GM12878 (cell line): ENCODE measurements around the gene TVP23B. TPM values are rescaled to one million over a fixed set of nuclear protein-coding genes. Genes with fewer than 3 reads are reported as not detected.

ENCODE experiments used
- ATF3 ChIP-seq: IDR thresholded peaks from 2 replicates; pipeline ENCODE4 v1.6.1; 2011; ENCODE audit warnings: low read depth, mild to moderate bottlenecking, low read length, moderate library complexity, borderline replicate concordance; ENCODE audit errors: extremely low read depth
- ATF7 ChIP-seq: fragments of 450-650 bp; IDR thresholded peaks from 2 replicates; pipeline ENCODE4 v1.6.1; 2016; ENCODE audit warnings: low read depth, mild to moderate bottlenecking
- BCL3 ChIP-seq: IDR thresholded peaks from 2 replicates; pipeline ENCODE4 v1.6.1; 2011; ENCODE audit warnings: borderline replicate concordance, low read depth, mild to moderate bottlenecking, moderate library complexity, low read length; ENCODE audit not compliant: insufficient read depth, poor library complexity, severe bottlenecking
- CHD2 ChIP-seq: IDR thresholded peaks from 2 replicates; pipeline ENCODE4 v1.6.1; 2011; ENCODE audit warnings: low read depth, low read length, improper control_type of control experiment, borderline replicate concordance
- CTCF ChIP-seq, 3 experiments: IDR thresholded peaks in 2 of 3; conservative IDR thresholded peaks in 1 of 3; 2 replicates each; pipeline ENCODE4 v1.5.1; 2011; ENCODE audit warnings: low read depth in 3 of 3, low read length in 3 of 3, mild to moderate bottlenecking in 3 of 3, control low read depth in 2 of 3, moderate library complexity in 2 of 3, inconsistent platforms in 1 of 3, mixed read lengths in 1 of 3; ENCODE audit not compliant: control insufficient read depth in 2 of 3, insufficient read depth in 1 of 3; ENCODE audit errors: extremely low read depth in 1 of 3
- DPF2 ChIP-seq: fragments of 450-650 bp; IDR thresholded peaks from 2 replicates; pipeline ENCODE4 v1.6.1; 2017; ENCODE audit warnings: mild to moderate bottlenecking
- HDGF ChIP-seq: fragments of 450-650 bp; IDR thresholded peaks from 2 replicates; pipeline ENCODE4 v1.6.1; 2016; ENCODE audit warnings: antibody characterized with exemption
- IKZF1 ChIP-seq: fragments of 450-650 bp; conservative IDR thresholded peaks from 2 replicates; pipeline ENCODE4 v1.6.1; 2017; ENCODE audit warnings: antibody characterized with exemption, mild to moderate bottlenecking
- JUNB ChIP-seq: IDR thresholded peaks from 2 replicates; pipeline ENCODE4 v1.6.1; 2016; ENCODE audit warnings: antibody characterized with exemption, mild to moderate bottlenecking
- MEF2B ChIP-seq: fragments of 450-650 bp; IDR thresholded peaks from 2 replicates; pipeline ENCODE4 v1.6.1; 2018; ENCODE audit warnings: mild to moderate bottlenecking, moderate library complexity; ENCODE audit not compliant: partially characterized antibody, poor library complexity, severe bottlenecking
- NFIC ChIP-seq: IDR thresholded peaks from 2 replicates; pipeline ENCODE4 v1.6.1; 2012; ENCODE audit warnings: low read depth, mild to moderate bottlenecking, inconsistent platforms, low read length, moderate library complexity
- NR2C1 ChIP-seq: fragments of 450-650 bp; IDR thresholded peaks from 2 replicates; pipeline ENCODE4 v1.6.1; 2017; ENCODE audit warnings: antibody characterized with exemption, mild to moderate bottlenecking, moderate library complexity
- PBX3 ChIP-seq: IDR thresholded peaks from 2 replicates; pipeline ENCODE4 v1.6.1; 2011; ENCODE audit warnings: mild to moderate bottlenecking, low read depth, low read length, moderate library complexity; ENCODE audit not compliant: insufficient replicate concordance
- RB1 ChIP-seq: fragments of 450-650 bp; formaldehyde crosslinking; IDR thresholded peaks from 2 replicates; pipeline ENCODE4 v1.6.1; 2017; ENCODE audit warnings: mild to moderate bottlenecking, borderline replicate concordance
- RBBP5 ChIP-seq: fragments of 200-600 bp; sonication (generic); conservative IDR thresholded peaks from 2 replicates; pipeline ENCODE4 v1.6.1; 2016
- RFX5 ChIP-seq: IDR thresholded peaks from 2 replicates; pipeline ENCODE4 v1.6.1; 2011; ENCODE audit warnings: low read depth, low read length, improper control_type of control experiment
- RUNX3 ChIP-seq: IDR thresholded peaks from 2 replicates; pipeline ENCODE4 v1.6.1; 2012; ENCODE audit warnings: low read length, inconsistent platforms
- SMARCA5 ChIP-seq: fragments of 450-650 bp; IDR thresholded peaks from 2 replicates; pipeline ENCODE4 v1.6.1; 2017; ENCODE audit warnings: mild to moderate bottlenecking
- SREBF2 ChIP-seq: IDR thresholded peaks from 2 replicates; pipeline ENCODE4 v1.6.1; 2012; ENCODE audit warnings: mild to moderate bottlenecking, low read length
- TARDBP ChIP-seq: IDR thresholded peaks from 2 replicates; pipeline ENCODE4 v1.6.1; 2016; ENCODE audit warnings: borderline replicate concordance
- YBX1 ChIP-seq: fragments of 450-650 bp; IDR thresholded peaks from 2 replicates; pipeline ENCODE4 v1.6.1; 2016; ENCODE audit warnings: antibody characterized with exemption
- ZBED1 ChIP-seq: IDR thresholded peaks from 2 replicates; pipeline ENCODE4 v1.6.1; 2016; ENCODE audit warnings: borderline replicate concordance
- ZNF384 ChIP-seq: IDR thresholded peaks from 2 replicates; pipeline ENCODE4 v1.6.1; 2012; ENCODE audit warnings: low read depth, mild to moderate bottlenecking, low read length, improper control_type of control experiment, borderline replicate concordance
- ZNF622 ChIP-seq: fragments of 450-650 bp; IDR thresholded peaks from 2 replicates; pipeline ENCODE4 v1.6.1; 2017; ENCODE audit warnings: mild to moderate bottlenecking, inconsistent platforms
- polyA plus RNA-seq, 11 experiments: library from polyadenylated mRNA; depleted of rRNA in 4 of 11; unstranded in 6 of 11; stranded (reverse) in 5 of 11; fragments of >200 nt; fragmentation: Nextera tagmentation in 4 of 11; fragmentation: Illumina TruSeq in 1 of 11; extraction: Ambion mirVana in 4 of 11; extraction: Trizol in 1 of 11; gene quantifications; 1 replicate in 1 of 11; 2 replicates in 10 of 11; pipeline versions ENCODE4 v1.2.1 to v1.2.3, GENCODE V29; 2011 to 2016; ENCODE audit warnings: inconsistent platforms in 2 of 11, missing spikeins in 2 of 11, low read depth in 1 of 11
- total RNA-seq, 4 experiments: library from RNA; depleted of rRNA in 3 of 4; stranded (reverse); fragments of >200 nt in 3 of 4; fragmentation: Illumina TruSeq in 1 of 4; extraction: Trizol in 1 of 4; gene quantifications; 2 replicates each; pipeline versions ENCODE4 v1.2.1 to v1.2.3, GENCODE V29; 2013 to 2021

The TVP23B gene
- total and polyA plus RNA-seq, 10 of the 15 experiments (the other 5 are each of a cell fraction or from before 2014, with no cell fraction given) = 21.5 to 105 (median 39.9) TPM

- TF ChIP-seq CTCF (IDR thresholded peaks at IDR 0.05 in 2 of 3, conservative IDR thresholded peaks at IDR 0.05 in 1 of 3; ENCODE audit: control insufficient read depth in 2 of 3, extremely low read depth in 1 of 3, insufficient read depth in 1 of 3, low read depth in 3 of 3, low read length in 3 of 3) = no peak
- peak; percentile 87 for TF ChIP-seq RFX5
- TF ChIP-seq YBX1 = no peak
- no peak for TF ChIP-seq BCL3
- no peak for TF ChIP-seq ZNF384
- TF ChIP-seq ATF7 = no peak
- TF ChIP-seq TARDBP = no peak
- no peak for TF ChIP-seq RB1
- peak; percentile 41; the same call in 1 of the 2 replicates for TF ChIP-seq HDGF
- no peak for TF ChIP-seq ZNF622
- no peak for TF ChIP-seq PBX3
- no peak; the same call in 1 of the 2 replicates for TF ChIP-seq NFIC
- TF ChIP-seq MEF2B = no peak
- peak; percentile 69; the same call in 1 of the 2 replicates for TF ChIP-seq CHD2
- no peak for TF ChIP-seq DPF2
- no peak for TF ChIP-seq NR2C1
- TF ChIP-seq ZBED1 = 0 out of 2 replicates have a peak, but pooled peaks have one; percentile 25
- no peak for TF ChIP-seq SMARCA5
- peak; percentile 60 for TF ChIP-seq IKZF1
- TF ChIP-seq ATF3 = peak; percentile 88; the same call in 1 of the 2 replicates
- no peak for TF ChIP-seq SREBF2
- peak; percentile 60 for TF ChIP-seq RUNX3
- TF ChIP-seq RBBP5 = no peak
- TF ChIP-seq JUNB = no peak
Observed at GRCh38 chr17:18855831-18856569, 75.0 kb downstream of the TVP23B start (continued).
